Liver (tissue), 9 donors: ENCODE results near the gene TP73. TPM values are rescaled to one million over a fixed set of nuclear protein-coding genes. Genes with fewer than 3 reads are reported as not detected.

Experiments
- DNase-seq: peaks from one replicate; pipeline ENCODE4 v3.0.0-alpha.2; 2017; ENCODE audit warnings: low spot score
- H3K27ac ChIP-seq, 2 donors: one replicate each; pipeline ENCODE4 v1.7.0; 2013; ENCODE audit warnings: inconsistent platforms in 2 of 2, low read length in 2 of 2, control low read depth in 1 of 2, low read depth in 1 of 2, mild to moderate bottlenecking in 1 of 2
- H3K27me3 ChIP-seq, 4 donors: one replicate each; pipeline versions ENCODE4 v1.6.1 to v1.7.0; 2013; ENCODE audit warnings: low read length in 3 of 4, inconsistent platforms in 1 of 4, mild to moderate bottlenecking in 1 of 4, moderate library complexity in 1 of 4; ENCODE audit not compliant: control insufficient read depth in 4 of 4, insufficient read depth in 4 of 4
- H3K36me3 ChIP-seq, 4 donors: one replicate each; pipeline versions ENCODE4 v1.6.1 to v1.7.0; 2013; ENCODE audit warnings: low read length in 3 of 4, mild to moderate bottlenecking in 3 of 4, low read depth in 1 of 4, moderate library complexity in 1 of 4; ENCODE audit not compliant: control insufficient read depth in 4 of 4, insufficient read depth in 3 of 4
- H3K4me1 ChIP-seq, 4 donors: one replicate each; pipeline versions ENCODE4 v1.6.1 to v1.7.0; 2013; ENCODE audit warnings: low read length in 3 of 4, mild to moderate bottlenecking in 3 of 4, moderate library complexity in 1 of 4; ENCODE audit not compliant: control insufficient read depth in 4 of 4, insufficient read depth in 4 of 4
- H3K4me3 ChIP-seq, 3 donors: one replicate each; pipeline versions ENCODE4 v1.6.1 to v1.7.0; 2013; ENCODE audit warnings: low read length in 3 of 3, control low read depth in 1 of 3, low read depth in 1 of 3, mild to moderate bottlenecking in 1 of 3
- H3K9ac ChIP-seq, 2 donors: one replicate each; pipeline ENCODE4 v1.7.0; 2013; ENCODE audit warnings: low read length in 2 of 2, mild to moderate bottlenecking in 2 of 2, moderate library complexity in 2 of 2, control low read depth in 1 of 2, low read depth in 1 of 2
- H3K9me3 ChIP-seq, 4 donors: one replicate each; pipeline versions ENCODE4 v1.6.1 to v1.7.0; 2013; ENCODE audit warnings: low read length in 3 of 4; ENCODE audit not compliant: control insufficient read depth in 4 of 4
- EGR1 ChIP-seq, 2 donors: IDR thresholded peaks; 2 replicates each; pipeline ENCODE4 v1.6.1; 2016 to 2018; ENCODE audit warnings: antibody characterized with exemption in 2 of 2, low read depth in 2 of 2
- FOXA1 ChIP-seq: IDR thresholded peaks from 2 replicates; pipeline ENCODE4 v1.6.1; 2016; ENCODE audit warnings: antibody characterized with exemption
- FOXA2 ChIP-seq: IDR thresholded peaks from 2 replicates; pipeline ENCODE4 v1.6.1; 2016; ENCODE audit warnings: antibody characterized with exemption
- GABPA ChIP-seq, 2 donors: IDR thresholded peaks in 1 of 2; conservative IDR thresholded peaks in 1 of 2; 2 replicates each; pipeline ENCODE4 v1.6.1; 2016; ENCODE audit warnings: antibody characterized with exemption in 2 of 2, mild to moderate bottlenecking in 1 of 2, moderate library complexity in 1 of 2
- HNF4A ChIP-seq, 2 donors: conservative IDR thresholded peaks; 2 replicates each; pipeline ENCODE4 v1.6.1; 2016; ENCODE audit warnings: antibody characterized with exemption in 2 of 2, mild to moderate bottlenecking in 2 of 2
- HNF4G ChIP-seq: IDR thresholded peaks from 2 replicates; pipeline ENCODE4 v1.6.1; 2016; ENCODE audit warnings: antibody characterized with exemption
- JUND ChIP-seq, 2 donors: IDR thresholded peaks; 2 replicates each; pipeline ENCODE4 v1.6.1; 2016; ENCODE audit warnings: antibody characterized with exemption in 2 of 2
- NR2F2 ChIP-seq: IDR thresholded peaks from 2 replicates; pipeline ENCODE4 v1.6.1; 2016; ENCODE audit warnings: antibody characterized with exemption
- RAD21 ChIP-seq, 2 donors: IDR thresholded peaks; 2 replicates each; pipeline ENCODE4 v1.6.1; 2016; ENCODE audit warnings: antibody characterized with exemption in 2 of 2, mild to moderate bottlenecking in 2 of 2
- RXRA ChIP-seq, 2 donors: IDR thresholded peaks; 2 replicates each; pipeline ENCODE4 v1.6.1; 2017 to 2018; ENCODE audit warnings: antibody characterized with exemption in 2 of 2, mild to moderate bottlenecking in 1 of 2
- SP1 ChIP-seq: IDR thresholded peaks from 2 replicates; pipeline ENCODE4 v1.6.1; 2018; ENCODE audit warnings: antibody characterized with exemption, mild to moderate bottlenecking
- TAF1 ChIP-seq: conservative IDR thresholded peaks from 2 replicates; pipeline ENCODE4 v1.6.1; 2016; ENCODE audit warnings: antibody characterized with exemption, mild to moderate bottlenecking
- YY1 ChIP-seq: IDR thresholded peaks from 2 replicates; pipeline ENCODE4 v1.6.1; 2016; ENCODE audit warnings: antibody characterized with exemption, mild to moderate bottlenecking
- WGBS: extraction: QIAGEN DNeasy Blood & Tissue Kit; methylation state at CpG from one replicate; pipeline ENCODE4 v1.1.7; 2013; 5-methylcytosine and 5-hydroxymethylcytosine counted together
- polyA plus RNA-seq, 2 donors: library from polyadenylated mRNA; stranded (reverse) in 1 of 2; unstranded in 1 of 2; fragments of 200-250 nt in 1 of 2; fragments of >200 nt in 1 of 2; fragmentation: Nextera tagmentation in 1 of 2; extraction: Ambion mirVana in 1 of 2; gene quantifications; one replicate each; pipeline versions ENCODE4 v1.2.1 to v1.2.3, GENCODE V29; 2013 to 2015
- total RNA-seq, 2 donors: library from RNA; depleted of rRNA; stranded (reverse); fragments of >200 nt; gene quantifications; one replicate each; pipeline ENCODE4 v1.2.3, GENCODE V29; 2014
- TF ChIP-seq, protein P1 (sequence below): IDR thresholded peaks from 2 replicates; pipeline ENCODE4 v1.6.1; 2016; ENCODE audit warnings: antibody characterized with exemption, mild to moderate bottlenecking
- TF ChIP-seq, protein P2 (sequence below): IDR thresholded peaks from 2 replicates; pipeline ENCODE4 v1.6.1; 2016; ENCODE audit warnings: antibody characterized with exemption
- TF ChIP-seq, protein P3 (sequence below): fragments of 150-350 bp; IDR thresholded peaks from 2 replicates; pipeline ENCODE4 v1.5.1; 2017; ENCODE audit warnings: improper control_type of control experiment, low read depth, low read length; ENCODE audit not compliant: missing input control
- TF ChIP-seq, protein P4 (sequence below): IDR thresholded peaks from 2 replicates; pipeline ENCODE4 v1.6.1; 2016; ENCODE audit warnings: antibody characterized with exemption
- TF ChIP-seq, protein P5 (sequence below): IDR thresholded peaks from 2 replicates; pipeline ENCODE4 v1.6.1; 2016; ENCODE audit warnings: antibody characterized with exemption
- donor health status: healthy.
- donor health status: healthy.
- donor health status: healthy.
- donor health status: healthy.
- donor health status: healthy.

TP73 gene
- total and polyA plus RNA-seq, 4 donors, result 0.08 to 0.29 (median 0.18) TPM

DNA sequence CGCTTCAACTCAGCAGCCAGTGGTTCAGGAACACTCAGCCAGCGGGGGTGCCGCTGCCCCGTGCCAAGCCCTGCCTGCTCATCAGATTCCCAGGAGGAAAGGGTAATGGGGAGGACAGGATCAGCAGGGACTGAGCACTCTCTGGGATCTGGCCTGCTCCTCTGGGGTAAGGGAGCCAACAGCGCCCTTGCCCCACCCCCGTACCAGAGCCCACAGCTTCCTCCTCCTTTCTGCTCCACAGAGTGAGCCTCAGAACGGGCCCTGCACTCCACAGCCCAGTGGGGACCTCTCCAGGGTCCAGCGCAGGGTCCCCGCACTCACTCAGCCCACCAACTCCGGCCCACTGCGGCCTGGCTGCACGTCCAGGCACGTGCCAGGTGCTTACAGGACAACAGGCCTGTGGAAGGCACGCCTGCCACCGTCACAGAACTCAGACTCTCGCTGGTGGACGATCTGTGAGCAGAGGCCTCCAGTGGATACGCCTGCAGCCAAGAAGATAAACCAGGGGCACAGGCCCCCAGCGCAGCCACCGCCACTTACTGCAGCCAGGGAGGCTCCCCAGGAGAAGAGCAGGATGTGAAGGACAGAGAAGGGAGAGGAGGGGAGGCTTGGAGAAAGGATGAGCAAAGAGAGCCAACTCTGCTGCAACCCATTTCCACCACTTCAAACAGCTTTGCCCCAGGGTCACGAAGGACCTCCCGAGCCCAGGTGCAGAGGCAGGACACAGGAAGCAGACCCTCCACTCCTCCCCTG is 43.1 kb upstream of the TP73 start:
- TF ChIP-seq SP1, result no peak
- TF ChIP-seq NR2F2, result no peak
- TF ChIP-seq JUND (IDR thresholded peaks at IDR 0.05), result no peak
- TF ChIP-seq, protein P1, sequence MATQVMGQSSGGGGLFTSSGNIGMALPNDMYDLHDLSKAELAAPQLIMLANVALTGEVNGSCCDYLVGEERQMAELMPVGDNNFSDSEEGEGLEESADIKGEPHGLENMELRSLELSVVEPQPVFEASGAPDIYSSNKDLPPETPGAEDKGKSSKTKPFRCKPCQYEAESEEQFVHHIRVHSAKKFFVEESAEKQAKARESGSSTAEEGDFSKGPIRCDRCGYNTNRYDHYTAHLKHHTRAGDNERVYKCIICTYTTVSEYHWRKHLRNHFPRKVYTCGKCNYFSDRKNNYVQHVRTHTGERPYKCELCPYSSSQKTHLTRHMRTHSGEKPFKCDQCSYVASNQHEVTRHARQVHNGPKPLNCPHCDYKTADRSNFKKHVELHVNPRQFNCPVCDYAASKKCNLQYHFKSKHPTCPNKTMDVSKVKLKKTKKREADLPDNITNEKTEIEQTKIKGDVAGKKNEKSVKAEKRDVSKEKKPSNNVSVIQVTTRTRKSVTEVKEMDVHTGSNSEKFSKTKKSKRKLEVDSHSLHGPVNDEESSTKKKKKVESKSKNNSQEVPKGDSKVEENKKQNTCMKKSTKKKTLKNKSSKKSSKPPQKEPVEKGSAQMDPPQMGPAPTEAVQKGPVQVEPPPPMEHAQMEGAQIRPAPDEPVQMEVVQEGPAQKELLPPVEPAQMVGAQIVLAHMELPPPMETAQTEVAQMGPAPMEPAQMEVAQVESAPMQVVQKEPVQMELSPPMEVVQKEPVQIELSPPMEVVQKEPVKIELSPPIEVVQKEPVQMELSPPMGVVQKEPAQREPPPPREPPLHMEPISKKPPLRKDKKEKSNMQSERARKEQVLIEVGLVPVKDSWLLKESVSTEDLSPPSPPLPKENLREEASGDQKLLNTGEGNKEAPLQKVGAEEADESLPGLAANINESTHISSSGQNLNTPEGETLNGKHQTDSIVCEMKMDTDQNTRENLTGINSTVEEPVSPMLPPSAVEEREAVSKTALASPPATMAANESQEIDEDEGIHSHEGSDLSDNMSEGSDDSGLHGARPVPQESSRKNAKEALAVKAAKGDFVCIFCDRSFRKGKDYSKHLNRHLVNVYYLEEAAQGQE, result no peak
- TF ChIP-seq TAF1, result no peak
- TF ChIP-seq, protein P2, sequence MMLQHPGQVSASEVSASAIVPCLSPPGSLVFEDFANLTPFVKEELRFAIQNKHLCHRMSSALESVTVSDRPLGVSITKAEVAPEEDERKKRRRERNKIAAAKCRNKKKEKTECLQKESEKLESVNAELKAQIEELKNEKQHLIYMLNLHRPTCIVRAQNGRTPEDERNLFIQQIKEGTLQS, result no peak
- no peak for TF ChIP-seq FOXA2
- TF ChIP-seq HNF4A (conservative IDR thresholded peaks at IDR 0.05), result no peak
- TF ChIP-seq FOXA1, result no peak
- no peak for TF ChIP-seq GABPA (IDR thresholded peaks at IDR 0.05 in 1 of 2, conservative IDR thresholded peaks at IDR 0.05 in 1 of 2)
- no peak for TF ChIP-seq EGR1 (IDR thresholded peaks at IDR 0.05; ENCODE audit: low read depth in 2 of 2)
- TF ChIP-seq, protein P3, sequence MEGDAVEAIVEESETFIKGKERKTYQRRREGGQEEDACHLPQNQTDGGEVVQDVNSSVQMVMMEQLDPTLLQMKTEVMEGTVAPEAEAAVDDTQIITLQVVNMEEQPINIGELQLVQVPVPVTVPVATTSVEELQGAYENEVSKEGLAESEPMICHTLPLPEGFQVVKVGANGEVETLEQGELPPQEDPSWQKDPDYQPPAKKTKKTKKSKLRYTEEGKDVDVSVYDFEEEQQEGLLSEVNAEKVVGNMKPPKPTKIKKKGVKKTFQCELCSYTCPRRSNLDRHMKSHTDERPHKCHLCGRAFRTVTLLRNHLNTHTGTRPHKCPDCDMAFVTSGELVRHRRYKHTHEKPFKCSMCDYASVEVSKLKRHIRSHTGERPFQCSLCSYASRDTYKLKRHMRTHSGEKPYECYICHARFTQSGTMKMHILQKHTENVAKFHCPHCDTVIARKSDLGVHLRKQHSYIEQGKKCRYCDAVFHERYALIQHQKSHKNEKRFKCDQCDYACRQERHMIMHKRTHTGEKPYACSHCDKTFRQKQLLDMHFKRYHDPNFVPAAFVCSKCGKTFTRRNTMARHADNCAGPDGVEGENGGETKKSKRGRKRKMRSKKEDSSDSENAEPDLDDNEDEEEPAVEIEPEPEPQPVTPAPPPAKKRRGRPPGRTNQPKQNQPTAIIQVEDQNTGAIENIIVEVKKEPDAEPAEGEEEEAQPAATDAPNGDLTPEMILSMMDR, result no peak
- TF ChIP-seq HNF4G, result no peak
- TF ChIP-seq, protein P4, sequence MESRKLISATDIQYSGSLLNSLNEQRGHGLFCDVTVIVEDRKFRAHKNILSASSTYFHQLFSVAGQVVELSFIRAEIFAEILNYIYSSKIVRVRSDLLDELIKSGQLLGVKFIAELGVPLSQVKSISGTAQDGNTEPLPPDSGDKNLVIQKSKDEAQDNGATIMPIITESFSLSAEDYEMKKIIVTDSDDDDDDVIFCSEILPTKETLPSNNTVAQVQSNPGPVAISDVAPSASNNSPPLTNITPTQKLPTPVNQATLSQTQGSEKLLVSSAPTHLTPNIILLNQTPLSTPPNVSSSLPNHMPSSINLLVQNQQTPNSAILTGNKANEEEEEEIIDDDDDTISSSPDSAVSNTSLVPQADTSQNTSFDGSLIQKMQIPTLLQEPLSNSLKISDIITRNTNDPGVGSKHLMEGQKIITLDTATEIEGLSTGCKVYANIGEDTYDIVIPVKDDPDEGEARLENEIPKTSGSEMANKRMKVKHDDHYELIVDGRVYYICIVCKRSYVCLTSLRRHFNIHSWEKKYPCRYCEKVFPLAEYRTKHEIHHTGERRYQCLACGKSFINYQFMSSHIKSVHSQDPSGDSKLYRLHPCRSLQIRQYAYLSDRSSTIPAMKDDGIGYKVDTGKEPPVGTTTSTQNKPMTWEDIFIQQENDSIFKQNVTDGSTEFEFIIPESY, result no peak
- no peak for TF ChIP-seq RXRA (IDR thresholded peaks at IDR 0.05)
- no peak for TF ChIP-seq YY1
- TF ChIP-seq RAD21 (IDR thresholded peaks at IDR 0.05), result no peak
- TF ChIP-seq, protein P5, sequence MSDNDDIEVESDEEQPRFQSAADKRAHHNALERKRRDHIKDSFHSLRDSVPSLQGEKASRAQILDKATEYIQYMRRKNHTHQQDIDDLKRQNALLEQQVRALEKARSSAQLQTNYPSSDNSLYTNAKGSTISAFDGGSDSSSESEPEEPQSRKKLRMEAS, result no peak
- 74% methylated on average over 22 of the region's 22 CpGs for WGBS
- H3K9me3 ChIP-seq, result no peaks in the 10 kb centered on the region
- H3K9ac ChIP-seq, result no peak overlapping the region
- no peak overlapping the region for H3K27ac ChIP-seq
- no peak overlapping the region for H3K4me3 ChIP-seq
- no peak for DNase-seq
- peaks cover 0 to 2% (median 0%) of the 10 kb centered on the region in 4 donors for H3K27me3 ChIP-seq
- no peaks in the 10 kb centered on the region for H3K36me3 ChIP-seq
- peaks cover 5 to 8% (median 6%) of the 10 kb centered on the region in 4 donors for H3K4me1 ChIP-seq
